HG03571 (cell line): ENCODE measurements around the gene LMO7.
"Not testable (repeated sequence)": the region's sequence is repeated elsewhere in the genome, so short reads cannot be mapped to it uniquely, and the experiment has no call there.

Experiments
- ATAC-seq: cut with Tn5 transposase; IDR thresholded peaks from one replicate; pipeline ENCODE4 v1.9.1; 2021; ENCODE audit not compliant: unreplicated experiment

The LMO7 gene

GRCh38 chr13:75769141-75769905, 133.2 kb downstream of the LMO7 start:
- no peak for ATAC-seq

DNA sequence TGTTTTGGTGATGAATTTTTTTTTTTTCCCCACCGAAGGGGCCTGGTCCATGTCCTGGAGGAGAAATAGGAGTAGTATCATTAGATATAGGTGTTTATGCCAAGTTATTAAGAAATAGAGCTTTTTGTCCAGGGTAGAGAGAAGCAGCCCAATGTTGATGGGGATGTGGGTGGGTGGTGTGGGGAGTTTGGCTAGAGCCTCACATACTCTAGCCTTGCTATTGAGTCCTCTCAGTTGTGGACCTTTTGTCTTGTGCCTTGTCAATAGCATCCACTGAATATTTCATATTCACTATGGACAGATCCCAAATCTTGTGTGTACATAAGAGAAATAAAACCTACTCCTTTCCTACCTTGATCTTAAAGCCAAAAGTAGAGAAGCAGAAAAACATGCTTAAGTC, 134.0 kb downstream of the LMO7 start:
- ATAC-seq: no peak

DNA sequence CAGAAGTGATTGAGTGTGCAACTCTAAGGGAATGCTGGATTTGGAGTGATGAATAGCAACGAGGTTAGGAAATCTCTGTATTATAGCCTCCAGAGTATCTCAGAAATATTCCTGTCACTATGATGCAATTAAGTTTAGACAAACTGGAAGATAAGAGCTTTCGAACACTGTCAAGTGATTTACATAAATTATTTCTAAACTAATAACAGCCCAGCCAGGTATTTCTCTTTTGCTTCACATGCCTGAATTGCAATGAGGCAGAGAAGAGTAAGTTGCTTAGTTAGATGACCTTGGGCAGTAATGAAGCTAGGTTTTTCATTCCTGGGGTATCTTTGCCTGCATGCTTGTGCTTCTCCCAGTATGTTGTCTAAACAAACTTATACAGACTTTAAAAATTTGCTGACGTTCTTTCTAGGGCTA, 134.5 kb downstream of the LMO7 start:
- ATAC-seq: no peak

- no peak for ATAC-seq
Observed at GRCh38 chr13:75771226-75771625, 135.1 kb downstream of the LMO7 start.

DNA sequence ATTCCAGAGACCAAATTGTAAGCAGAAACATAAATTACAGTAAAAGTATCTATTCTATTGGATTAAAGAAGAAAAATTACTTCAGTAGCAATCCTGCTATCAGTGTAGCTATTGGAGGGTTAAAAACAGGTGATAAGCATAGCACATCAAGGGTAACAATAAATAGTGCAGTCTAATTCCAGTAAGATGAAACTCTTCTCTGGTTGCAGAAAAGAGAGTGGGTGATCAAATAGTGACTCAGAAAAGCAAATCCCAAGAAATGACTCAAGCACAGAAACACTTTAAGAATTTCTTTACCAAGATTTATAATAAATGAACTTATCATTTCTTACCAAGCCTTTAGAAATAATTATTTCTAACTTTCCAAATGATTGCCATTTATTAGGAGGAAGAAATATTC, 135.7 kb downstream of the LMO7 start:
- ATAC-seq: no peak

DNA sequence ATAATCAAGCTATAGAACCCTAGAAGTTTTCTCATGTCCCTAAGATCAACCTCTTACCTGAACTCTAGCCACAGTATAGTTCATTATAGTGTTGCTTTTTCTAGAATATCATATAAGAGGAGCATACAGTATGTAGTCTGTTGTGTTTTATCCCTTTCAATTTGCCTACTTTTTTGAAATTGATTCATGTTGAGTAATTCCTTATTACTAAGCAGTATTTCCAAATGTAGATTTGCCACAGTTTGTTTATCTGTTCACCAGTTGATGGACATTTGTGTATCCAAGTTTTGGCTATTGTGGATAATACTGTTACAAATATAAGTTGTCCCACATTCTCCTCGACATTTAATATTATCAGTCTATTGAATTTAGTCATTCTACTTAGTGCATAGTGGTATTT, 138.0 kb downstream of the LMO7 start:
- ATAC-seq: no peak

DNA sequence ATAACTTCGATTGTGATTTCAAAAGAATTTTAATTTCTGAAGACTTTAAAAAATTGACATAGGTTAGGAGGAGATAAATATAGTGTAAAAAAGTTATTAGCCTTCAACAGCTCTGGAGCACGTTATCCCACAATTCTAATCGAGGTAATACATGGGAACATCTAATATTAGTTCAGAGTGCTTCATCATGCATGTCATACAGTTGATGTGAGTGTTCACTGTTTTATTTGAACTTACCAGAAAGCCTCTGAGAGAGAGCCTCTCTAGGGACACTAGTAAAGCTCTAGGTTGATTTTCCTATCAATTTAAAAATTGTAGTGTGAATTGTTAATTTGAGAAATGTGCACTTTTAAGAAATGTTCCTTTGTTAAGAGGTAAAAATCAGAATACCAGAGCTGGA, 140.4 kb downstream of the LMO7 start:
- ATAC-seq: no peak

DNA sequence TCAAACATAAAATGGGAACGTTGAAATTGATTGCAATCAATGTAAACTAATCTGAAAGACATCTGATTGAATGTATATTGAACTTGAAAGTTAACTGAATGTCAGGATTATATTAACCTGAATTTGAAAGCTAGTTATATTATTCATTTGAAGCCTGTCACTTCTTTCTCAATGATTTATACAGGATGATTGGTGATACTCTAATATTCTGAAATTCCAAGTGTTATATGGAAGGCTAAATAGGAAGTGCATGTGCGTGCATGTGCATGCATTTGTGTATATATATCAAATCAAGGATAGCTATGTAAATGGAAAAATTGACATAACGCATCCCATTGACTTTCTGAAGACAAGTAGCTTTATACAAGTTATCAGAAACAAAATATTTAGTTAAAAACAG, 143.3 kb downstream of the LMO7 start:
- no peak for ATAC-seq

DNA sequence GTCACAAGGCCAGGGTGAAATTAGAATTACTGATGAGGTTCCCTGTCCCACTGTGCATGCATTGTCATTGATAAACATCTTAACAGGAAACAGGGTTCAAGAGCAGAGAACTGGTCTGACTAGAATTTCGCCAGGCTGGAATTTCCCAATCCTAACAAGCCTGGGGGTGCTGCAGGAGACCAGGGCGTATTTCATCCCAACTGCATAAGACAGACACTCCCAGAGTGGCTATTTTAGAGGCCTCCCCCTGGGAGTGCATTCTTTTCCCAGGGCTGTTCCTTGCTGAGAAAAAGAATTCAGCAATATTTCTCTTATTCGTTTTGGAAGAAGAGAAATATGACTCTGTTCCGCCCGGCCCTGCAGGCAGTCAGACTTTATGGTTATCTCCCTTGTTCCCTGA, 144.0 kb downstream of the LMO7 start:
- not testable (repeated sequence) for ATAC-seq

DNA sequence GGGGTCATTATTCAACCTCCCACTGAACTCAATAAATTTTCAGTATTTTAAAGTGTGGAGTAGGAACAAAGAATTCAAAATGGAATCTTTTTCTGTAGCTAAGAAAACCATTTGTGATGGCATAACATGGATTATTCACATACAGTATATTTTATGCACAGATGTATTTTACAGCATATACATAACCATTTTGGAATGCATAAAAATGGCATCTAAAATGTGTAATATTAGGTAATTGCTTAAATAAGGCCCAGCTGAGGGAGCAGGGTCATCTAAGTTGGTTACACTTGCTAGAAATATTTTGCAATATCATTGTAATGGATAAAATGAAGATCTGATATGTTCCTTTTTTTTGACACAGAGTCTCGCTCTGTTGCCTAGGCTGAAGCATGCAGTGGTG, 146.9 kb downstream of the LMO7 start:
- ATAC-seq: no peak

DNA sequence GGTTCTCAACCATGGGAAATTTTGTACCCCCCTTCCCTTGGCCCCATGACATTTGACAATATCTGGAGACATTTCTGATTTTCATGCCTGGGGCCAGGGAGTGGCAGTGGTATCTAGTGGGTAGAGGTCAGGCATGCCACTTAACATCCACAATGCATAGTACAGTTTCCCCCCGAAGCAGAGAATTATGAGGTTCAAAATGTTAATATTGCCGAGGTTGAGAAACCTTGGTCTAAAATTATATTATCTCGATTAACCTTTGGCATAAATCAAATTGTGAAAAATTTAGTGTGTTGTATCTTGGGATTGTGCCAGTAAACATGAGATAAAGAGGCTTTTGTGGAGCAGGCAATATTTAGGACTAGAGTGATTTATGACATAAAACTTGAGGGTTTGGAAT, 147.9 kb downstream of the LMO7 start:
- ATAC-seq: no peak

DNA sequence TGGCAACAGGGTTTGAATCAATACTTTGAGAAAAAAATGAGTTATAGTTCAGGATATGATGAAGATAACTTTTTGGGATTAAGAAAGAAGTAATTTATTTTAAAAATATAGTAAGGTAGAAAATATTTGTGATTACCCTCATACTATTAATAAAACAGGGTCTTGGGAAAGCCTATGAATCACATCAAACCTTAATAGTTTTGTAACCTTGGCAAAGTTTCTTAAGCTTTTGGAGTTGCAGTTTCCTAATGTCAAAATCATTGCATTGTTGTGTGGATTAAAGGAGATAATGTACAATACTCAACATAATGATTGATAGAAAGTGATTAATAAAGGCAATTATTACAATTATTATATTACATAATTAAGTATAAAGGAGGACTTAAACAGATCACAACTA, 149.0 kb downstream of the LMO7 start:
- no peak for ATAC-seq

DNA sequence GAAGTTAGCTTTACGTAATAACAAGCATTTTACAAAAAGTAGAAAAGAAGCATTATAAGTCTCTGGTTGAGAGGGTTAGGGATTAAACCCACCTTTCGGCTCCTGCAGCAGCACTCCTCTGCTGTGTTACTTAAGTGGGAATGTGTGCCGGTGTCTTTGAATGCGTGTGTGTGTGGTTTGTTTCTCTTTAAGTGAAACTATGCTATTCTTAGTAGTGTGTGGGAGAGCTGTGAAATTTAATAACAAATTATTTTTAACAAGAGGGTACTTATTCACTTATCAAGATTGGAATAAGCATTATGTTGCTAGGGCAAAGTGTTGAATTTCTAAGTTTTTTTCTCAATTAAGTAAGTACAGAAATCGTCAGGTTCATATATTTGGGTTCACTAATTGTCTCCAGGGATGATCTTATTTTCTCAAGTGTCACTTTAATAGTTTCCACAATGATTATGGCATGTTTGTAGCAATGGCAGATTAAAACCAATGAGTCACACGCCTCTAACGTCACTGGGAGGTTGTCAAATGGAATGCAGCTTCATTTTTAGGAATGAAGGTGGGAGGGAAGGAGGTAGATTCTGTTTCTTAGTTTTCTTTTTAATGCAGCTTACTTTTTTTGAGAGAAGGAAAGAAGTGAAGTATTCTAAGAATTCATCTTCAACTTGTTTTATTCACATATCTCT, 151.3 kb downstream of the LMO7 start:
- ATAC-seq: no peak

DNA sequence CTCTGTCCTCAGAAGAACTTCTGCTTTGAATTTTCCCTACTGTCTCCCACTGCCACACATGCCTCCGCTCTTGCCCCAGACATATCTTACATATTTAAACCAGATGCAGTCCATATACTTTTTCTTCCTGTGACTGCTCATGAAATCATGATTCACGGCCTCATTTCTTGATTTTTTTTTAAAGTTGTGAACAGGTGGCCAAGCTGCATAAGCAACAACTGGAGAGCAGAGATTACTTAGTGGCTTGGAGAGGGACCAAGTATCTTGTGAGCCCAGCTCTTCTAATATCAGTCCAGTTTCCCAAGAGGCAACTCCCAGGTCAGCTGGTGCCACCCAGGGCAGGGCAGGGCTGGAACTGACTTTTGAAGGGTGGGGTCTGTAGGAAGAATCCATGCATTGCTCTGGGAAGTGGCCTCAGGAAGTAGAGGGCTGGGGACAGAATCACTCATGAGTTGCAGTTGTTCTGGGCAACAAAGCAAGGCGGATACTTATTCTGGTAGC, 152.4 kb downstream of the LMO7 start:
- no peak for ATAC-seq

- no peak for ATAC-seq
Observed at GRCh38 chr13:75789451-75790197, 153.5 kb downstream of the LMO7 start.

- no peak for ATAC-seq
Observed at GRCh38 chr13:75790198-75790970, 154.3 kb downstream of the LMO7 start.

DNA sequence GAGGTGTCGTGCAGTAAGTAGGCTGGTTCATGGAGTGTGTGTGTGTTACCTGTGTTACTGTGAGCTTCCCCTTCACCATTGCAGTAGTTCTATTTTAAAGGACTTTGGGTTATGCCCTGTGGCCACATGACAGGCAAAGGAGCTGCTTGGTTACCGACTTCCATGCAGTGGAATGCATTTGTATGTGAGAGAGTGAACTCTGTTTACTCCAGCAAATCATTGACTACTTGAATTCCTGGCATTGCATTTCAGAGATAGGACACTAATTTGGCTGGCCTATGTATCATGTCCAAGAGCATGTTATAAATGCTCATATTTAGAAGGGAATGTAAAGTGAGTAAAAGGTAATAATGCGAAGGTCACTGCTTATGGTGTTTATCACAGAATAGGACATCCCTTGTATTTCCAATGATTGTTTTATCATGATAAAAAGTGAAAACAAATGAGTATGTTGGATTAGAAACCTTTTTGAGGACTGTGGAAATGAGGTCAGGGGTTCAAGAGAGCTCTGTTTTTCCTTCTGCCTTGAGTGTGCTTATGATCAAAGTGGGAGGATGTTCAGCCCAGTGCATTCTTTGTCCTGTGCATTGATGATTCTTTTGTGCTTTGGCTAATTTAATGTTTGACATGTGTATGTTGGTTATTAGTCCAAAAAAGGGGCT, 156.5 kb downstream of the LMO7 start:
- no peak for ATAC-seq

DNA sequence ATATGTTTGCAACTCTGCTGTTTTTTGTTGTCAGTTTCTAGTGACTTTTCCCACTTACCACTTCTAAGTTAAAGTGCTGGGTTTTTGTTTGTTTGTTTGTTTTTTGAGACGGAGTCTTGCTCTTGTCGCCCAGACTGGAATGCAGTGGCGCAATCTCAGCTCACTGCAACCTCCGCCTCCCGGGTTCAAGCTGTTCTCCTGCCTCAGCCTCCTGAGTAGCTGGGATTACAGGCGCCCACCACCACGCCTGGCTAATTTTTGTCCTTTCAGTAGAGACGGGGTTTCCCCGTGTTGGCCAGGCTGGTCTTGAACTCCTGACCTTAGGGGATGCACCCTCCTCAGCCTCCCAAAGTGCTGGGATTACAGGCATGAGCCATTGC, 157.0 kb downstream of the LMO7 start:
- ATAC-seq: not testable (repeated sequence)

DNA sequence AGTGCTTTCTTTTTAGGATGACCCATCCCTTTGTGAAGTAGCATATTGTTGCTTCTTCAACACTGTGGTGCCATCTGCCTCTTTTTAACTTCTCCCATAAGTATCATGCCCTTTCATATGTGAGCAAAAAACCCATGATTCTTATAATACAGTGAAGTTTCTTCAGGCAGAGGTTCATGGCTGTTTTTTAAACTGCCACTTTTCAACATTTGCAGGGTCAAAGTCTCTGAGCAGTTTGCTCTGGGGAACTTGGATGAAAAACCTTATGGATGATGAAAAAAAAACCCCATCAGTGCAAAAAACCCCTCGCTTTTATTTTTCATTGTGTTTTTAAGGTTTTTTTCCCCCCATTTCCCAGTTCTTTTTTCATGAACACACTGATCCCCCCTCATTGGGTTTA, 158.5 kb downstream of the LMO7 start:
- ATAC-seq: no peak

GRCh38 chr13:75795274-75795673, 159.1 kb downstream of the LMO7 start:
- ATAC-seq: no peak

GRCh38 chr13:75796825-75797224, 160.7 kb downstream of the LMO7 start:
- ATAC-seq: no peak
